AG04450 (cell line): ENCODE data around the gene NEDD8. TPM values are rescaled to one million over a fixed set of nuclear protein-coding genes. Genes with fewer than 3 reads are reported as not detected.

Source experiments
- CTCF ChIA-PET: fragments of 300-600, 350-600 bp; formaldehyde crosslinking; extraction: SDS; loops from one replicate; lab custom pipeline; 2022; ENCODE audit warnings: antibody characterized with exemption, inconsistent platforms; lab: Charles Lee
- POLR2A ChIA-PET: fragments of 350-600 bp; formaldehyde crosslinking; extraction: SDS; loops from one replicate; lab custom pipeline; 2021; ENCODE audit warnings: antibody characterized with exemption, inconsistent platforms; lab: Yijun Ruan, JAX
- DNase-seq: peaks from one replicate; pipeline ENCODE4 v3.0.0-alpha.2; 2011; ENCODE audit warnings: low read depth, low spot score
- H3K27ac ChIP-seq: one replicate; pipeline ENCODE4 v1.5.1; 2012; ENCODE audit warnings: low read depth, low read length, control low read depth
- H3K27me3 ChIP-seq: one replicate; pipeline ENCODE4 v1.6.0; 2012; ENCODE audit warnings: low read length; ENCODE audit not compliant: control insufficient read depth, insufficient read depth
- H3K4me3 ChIP-seq: 2 replicates; pipeline ENCODE4 v1.5.1; 2011; ENCODE audit warnings: mild to moderate bottlenecking, low read depth, low read length, control low read depth
- H3K9me3 ChIP-seq: 2 replicates; pipeline ENCODE4 v1.5.1; 2012; ENCODE audit warnings: low read length; ENCODE audit not compliant: control insufficient read depth, insufficient read depth
- polyA plus RNA-seq: library from polyadenylated mRNA; depleted of rRNA; stranded (reverse); fragments of >200 nt; gene quantifications from 2 replicates; pipeline ENCODE4 v1.2.3, GENCODE V29; 2011
- TF ChIP-seq, protein P1 (sequence below): IDR thresholded peaks from 2 replicates; pipeline ENCODE4 v1.5.1; 2011; ENCODE audit warnings: low read depth, low read length, control low read depth, inconsistent platforms

The NEDD8 gene
- polyA plus RNA-seq, 1 experiment: 363 TPM

DNA sequence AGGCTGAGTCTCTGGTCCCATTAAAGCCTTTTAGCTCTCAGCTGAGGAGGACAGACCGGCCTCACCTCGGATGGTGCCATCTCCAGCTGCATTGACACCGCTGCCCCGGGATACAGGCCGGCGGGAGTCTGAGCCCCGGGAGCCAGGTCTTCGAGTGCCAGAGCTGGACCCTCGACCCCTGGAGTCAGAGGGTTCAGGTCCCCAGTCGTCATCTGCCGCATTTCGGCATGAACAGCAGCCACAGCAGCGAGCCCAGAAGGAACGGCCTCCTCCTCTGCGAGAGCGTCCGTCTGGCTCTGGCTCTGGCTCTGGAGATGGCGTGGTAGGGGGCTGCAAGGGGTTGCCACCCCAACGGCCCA lies 29.8 kb upstream of the NEDD8 start:
- Histone ChIP-seq H3K4me3 (no peak overlapping the region), H3K9me3 (no peaks in the 10 kb centered on the region), H3K27me3 (no peaks in the 10 kb centered on the region), H3K27ac (no peak overlapping the region)
- TF ChIP-seq, protein P1, sequence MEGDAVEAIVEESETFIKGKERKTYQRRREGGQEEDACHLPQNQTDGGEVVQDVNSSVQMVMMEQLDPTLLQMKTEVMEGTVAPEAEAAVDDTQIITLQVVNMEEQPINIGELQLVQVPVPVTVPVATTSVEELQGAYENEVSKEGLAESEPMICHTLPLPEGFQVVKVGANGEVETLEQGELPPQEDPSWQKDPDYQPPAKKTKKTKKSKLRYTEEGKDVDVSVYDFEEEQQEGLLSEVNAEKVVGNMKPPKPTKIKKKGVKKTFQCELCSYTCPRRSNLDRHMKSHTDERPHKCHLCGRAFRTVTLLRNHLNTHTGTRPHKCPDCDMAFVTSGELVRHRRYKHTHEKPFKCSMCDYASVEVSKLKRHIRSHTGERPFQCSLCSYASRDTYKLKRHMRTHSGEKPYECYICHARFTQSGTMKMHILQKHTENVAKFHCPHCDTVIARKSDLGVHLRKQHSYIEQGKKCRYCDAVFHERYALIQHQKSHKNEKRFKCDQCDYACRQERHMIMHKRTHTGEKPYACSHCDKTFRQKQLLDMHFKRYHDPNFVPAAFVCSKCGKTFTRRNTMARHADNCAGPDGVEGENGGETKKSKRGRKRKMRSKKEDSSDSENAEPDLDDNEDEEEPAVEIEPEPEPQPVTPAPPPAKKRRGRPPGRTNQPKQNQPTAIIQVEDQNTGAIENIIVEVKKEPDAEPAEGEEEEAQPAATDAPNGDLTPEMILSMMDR: no peak
- POLR2A ChIA-PET: interaction anchor here (1.3 kb wide), 1 partner anchor 9 kb away, joined by 4 read pairs; no protein-coding TSS in a partner anchor
- CTCF ChIA-PET: interaction anchor here (1.3 kb wide), 1 partner anchor 19 kb away, joined by 3 read pairs; the partner anchor contains the start of gene TINF2
- DNase-seq: no peak

DNA sequence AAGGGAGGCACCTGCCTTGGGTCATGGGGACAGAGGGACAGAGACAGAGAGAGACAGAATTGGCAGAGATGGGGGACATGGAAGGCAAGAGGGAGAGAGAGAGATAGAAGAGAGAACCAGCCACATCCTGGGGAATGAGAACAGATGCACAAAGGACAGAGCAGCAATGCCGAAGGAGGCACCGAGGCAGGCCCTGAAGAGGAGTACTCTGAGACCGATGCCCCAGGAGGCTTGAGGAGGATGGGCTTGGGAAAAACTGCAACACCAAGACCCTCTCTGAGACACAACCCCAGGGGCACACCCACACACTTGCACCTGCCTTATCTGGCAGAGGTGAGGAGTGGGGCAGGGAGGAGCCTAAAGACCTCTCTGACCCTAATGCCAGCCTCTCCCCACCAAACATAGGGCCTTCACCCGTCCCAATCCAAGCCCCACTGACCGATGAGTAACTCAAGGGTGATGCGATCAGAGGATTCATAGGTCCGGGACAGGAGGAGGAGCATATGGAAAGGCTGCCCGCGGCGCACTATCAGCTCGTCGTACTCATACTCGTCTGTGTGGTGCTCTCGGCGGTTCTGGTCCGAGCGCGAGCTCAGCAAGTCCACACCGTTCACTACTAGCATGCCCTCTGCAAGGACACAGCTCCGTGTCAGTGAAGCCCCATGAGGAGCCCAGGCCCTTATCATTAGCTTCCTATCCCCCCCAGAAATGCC lies 29.2 kb upstream of the NEDD8 start:
- DNase-seq: no peak
- ChIA-PET CTCF (interaction anchor here (1.1 to 1.3 kb wide), 2 partner anchors 19 to 46 kb away, joined by 3 read pairs; partner anchors contain the start of genes CIDEB and TINF2), POLR2A (interaction anchor here (1.3 kb wide), 1 partner anchor 10 kb away, joined by 4 read pairs; no protein-coding TSS in a partner anchor)
- Histone ChIP-seq H3K27me3 (no peaks in the 10 kb centered on the region), H3K9me3 (no peaks in the 10 kb centered on the region), H3K27ac (no peak overlapping the region), H3K4me3 (no peak overlapping the region)
- TF ChIP-seq, protein P1: no peak

DNA sequence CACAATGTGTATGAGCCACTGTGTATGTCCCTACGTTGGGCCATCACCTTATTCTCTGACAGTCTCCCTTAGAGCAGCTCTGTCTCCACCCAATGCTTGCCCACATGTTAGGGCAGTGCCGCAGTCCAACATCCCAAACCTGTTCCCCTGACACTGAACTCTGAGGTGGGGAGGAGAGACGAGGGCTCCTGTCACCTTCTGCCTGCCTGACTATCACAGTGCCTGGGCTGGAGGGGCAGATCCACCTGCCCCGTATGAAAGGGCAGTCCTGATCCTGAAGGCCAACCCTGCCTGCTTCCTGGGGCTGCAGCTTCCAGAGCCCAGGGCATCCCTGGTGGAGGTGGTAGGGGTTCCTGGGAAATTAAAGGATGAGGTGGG lies 28.6 kb upstream of the NEDD8 start:
- H3K27ac ChIP-seq: no peak overlapping the region
- POLR2A ChIA-PET: no interaction called here
- no peaks in the 10 kb centered on the region for H3K9me3 ChIP-seq
- TF ChIP-seq, protein P1: no peak
- no peak overlapping the region for H3K4me3 ChIP-seq
- H3K27me3 ChIP-seq: no peaks in the 10 kb centered on the region
- no peak for DNase-seq
- CTCF ChIA-PET: interaction anchor here (1.1 kb wide), 1 partner anchor 47 kb away, joined by 3 read pairs; the partner anchor contains the start of gene CIDEB

DNA sequence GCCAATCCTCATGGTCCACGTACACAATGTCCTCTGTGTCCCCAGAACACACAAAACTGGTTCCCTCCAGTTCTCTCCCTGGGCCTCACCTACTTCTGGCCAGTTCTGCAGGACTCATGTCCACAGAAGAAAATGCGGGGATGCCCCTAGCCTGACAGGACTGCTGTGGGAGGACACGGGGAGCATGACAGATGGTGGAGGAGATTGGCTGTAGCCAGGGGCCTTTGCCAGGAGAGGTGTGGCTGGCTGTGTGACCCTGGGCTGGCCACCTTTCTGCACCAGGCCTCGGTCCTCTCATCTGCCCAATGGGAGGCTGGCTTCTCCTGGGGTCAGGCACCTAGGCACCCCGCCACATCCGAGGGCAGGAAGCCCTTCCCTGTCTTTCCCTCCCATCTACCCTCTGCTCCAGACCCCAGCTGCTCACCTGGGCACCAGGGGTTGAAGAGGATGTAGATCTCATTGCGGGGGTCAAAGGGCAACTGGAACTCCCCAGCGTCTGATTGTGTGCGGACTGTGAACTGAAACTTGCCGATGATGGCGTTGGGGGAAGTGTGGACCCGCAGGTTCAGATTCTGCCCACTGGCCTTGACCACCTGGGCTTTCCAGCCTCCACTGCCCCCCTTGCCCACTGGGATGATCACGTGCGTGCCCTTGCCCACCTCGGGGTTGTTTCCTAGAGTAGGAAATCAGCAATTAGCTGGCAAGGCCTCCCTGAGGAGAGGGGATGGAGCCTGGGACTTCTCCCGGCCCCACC lies 28.0 kb upstream of the NEDD8 start:
- Histone ChIP-seq H3K27ac (no peak overlapping the region), H3K27me3 (no peaks in the 10 kb centered on the region), H3K4me3 (no peak overlapping the region), H3K9me3 (no peaks in the 10 kb centered on the region)
- TF ChIP-seq, protein P1: no peak
- POLR2A ChIA-PET: interaction anchor here (1.2 kb wide), 1 partner anchor 11 kb away, joined by 4 read pairs; the partner anchor contains the start of gene RABGGTA
- DNase-seq: no peak
- CTCF ChIA-PET: interaction anchor here (1.1 kb wide), 1 partner anchor 48 kb away, joined by 3 read pairs; the partner anchor contains the start of gene CIDEB
